ENCODE data around the gene ING5. TPM values are rescaled to one million over a fixed set of nuclear protein-coding genes. Genes with fewer than 3 reads are reported as not detected.

Gene ING5
- total RNA-seq, 1 donor from 2014 or later = 25.6 TPM

DNA sequence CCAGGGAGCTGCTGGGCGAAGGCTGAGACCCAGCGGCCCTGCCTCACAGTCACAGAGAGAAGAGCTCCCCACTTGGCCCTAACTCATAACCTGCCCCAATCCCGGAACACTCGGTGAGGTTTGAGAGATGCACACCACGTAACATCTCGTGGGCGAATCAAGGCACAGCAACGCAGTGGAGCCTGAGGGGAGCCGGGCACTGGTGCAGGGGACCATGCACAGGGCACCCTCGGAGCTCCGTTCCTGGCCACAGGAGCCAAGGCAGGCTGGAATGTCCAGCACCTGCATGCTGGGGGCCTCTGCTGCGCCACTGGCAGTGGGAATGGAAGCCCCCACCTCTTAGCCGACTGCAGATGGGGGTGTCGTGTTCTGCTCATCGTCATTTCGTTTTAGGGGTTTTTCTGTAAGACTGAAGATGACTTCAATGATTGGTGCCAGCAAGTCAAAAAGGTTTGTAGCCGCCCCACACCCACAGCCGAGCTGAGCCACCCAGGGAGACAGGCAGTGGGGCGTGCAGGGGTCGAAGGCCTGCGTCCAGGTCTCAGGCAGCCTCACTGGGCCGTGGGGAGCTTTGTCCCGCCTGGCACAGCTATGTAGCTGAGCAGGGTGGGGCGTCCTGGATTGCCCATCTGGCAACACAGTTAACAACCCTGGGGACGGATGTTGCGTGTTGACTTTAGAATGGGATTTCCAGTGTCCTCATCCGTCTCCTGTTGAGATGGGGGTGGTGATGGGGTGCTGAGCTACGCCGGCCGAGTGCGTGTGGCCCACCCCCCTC, 31.3 kb upstream of the ING5 start:
- no peak for DNase-seq (ENCODE audit: low read depth)

DNA sequence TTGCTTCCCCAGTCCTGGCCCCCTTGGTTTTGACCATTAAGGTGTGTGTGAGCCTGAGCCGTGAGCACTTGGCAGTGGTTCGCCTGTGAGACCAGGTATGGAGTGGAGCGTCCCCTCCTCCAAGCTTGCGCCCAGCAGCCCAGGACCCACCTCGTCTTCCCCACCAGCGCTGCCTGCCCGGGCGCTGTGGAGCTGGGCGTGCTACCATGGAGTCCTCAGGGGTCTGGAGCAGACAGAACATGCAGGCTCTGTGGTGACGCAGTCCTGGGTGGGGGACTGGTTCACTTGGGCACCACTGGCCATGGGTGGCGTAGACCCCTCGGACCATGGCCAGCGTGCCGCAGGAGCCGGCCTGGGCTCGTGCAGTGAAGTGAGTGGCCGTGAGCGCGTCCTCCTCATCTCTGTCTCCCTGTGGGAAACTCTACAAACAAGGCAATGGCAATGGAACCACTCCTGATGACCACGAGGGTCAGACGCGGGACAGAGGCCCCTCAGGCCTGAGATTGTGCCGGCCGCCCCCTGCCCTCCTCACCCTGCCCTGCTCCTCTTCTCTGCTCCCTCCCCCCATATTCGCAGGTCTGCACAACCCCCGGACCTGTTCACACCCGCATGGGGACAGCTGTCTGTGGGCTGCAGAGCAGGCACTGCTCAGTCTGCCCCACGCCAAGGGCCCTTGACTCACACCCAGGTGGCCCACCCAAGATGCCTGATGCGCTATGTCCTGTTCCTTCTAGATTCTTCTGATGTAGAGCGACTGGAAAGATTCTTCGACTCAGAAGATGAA, 30.2 kb upstream of the ING5 start:
- Histone ChIP-seq H3K4me3 (ENCODE audit: low read depth, low read length) (no peak overlapping the region), H3K36me3 (ENCODE audit: control insufficient read depth, insufficient read depth, low read length) (peaks cover 2% of the 10 kb centered on the region), H3K27me3 (ENCODE audit: control insufficient read depth, insufficient read depth, low read length) (no peaks in the 10 kb centered on the region)
- TF ChIP-seq, protein P1, sequence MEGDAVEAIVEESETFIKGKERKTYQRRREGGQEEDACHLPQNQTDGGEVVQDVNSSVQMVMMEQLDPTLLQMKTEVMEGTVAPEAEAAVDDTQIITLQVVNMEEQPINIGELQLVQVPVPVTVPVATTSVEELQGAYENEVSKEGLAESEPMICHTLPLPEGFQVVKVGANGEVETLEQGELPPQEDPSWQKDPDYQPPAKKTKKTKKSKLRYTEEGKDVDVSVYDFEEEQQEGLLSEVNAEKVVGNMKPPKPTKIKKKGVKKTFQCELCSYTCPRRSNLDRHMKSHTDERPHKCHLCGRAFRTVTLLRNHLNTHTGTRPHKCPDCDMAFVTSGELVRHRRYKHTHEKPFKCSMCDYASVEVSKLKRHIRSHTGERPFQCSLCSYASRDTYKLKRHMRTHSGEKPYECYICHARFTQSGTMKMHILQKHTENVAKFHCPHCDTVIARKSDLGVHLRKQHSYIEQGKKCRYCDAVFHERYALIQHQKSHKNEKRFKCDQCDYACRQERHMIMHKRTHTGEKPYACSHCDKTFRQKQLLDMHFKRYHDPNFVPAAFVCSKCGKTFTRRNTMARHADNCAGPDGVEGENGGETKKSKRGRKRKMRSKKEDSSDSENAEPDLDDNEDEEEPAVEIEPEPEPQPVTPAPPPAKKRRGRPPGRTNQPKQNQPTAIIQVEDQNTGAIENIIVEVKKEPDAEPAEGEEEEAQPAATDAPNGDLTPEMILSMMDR (IDR thresholded peaks at IDR 0.05; ENCODE audit: insufficient read depth, low read length, poor library complexity, severe bottlenecking) = no peak
- no peak for DNase-seq (ENCODE audit: low read depth)

More for the DNA sequence above, 31.3 kb upstream of the ING5 start:
- Histone ChIP-seq H3K4me3 (ENCODE audit: low read depth, low read length) (no peak overlapping the region), H3K27me3 (ENCODE audit: control insufficient read depth, insufficient read depth, low read length) (no peaks in the 10 kb centered on the region), H3K36me3 (ENCODE audit: control insufficient read depth, insufficient read depth, low read length) (peaks cover 2% of the 10 kb centered on the region)
- TF ChIP-seq, protein P1 (IDR thresholded peaks at IDR 0.05; ENCODE audit: insufficient read depth, low read length, poor library complexity, severe bottlenecking) = no peak

GRCh38 chr2:241672243-241673188, 29.3 kb upstream of the ING5 start:
- Histone ChIP-seq H3K36me3 (ENCODE audit: control insufficient read depth, insufficient read depth, low read length) (peaks cover 4% of the 10 kb centered on the region), H3K27me3 (ENCODE audit: control insufficient read depth, insufficient read depth, low read length) (no peaks in the 10 kb centered on the region), H3K4me3 (ENCODE audit: low read depth, low read length) (no peak overlapping the region)
- TF ChIP-seq, protein P1 (IDR thresholded peaks at IDR 0.05; ENCODE audit: insufficient read depth, low read length, poor library complexity, severe bottlenecking) = no peak
- no peak for DNase-seq (ENCODE audit: low read depth)

DNA sequence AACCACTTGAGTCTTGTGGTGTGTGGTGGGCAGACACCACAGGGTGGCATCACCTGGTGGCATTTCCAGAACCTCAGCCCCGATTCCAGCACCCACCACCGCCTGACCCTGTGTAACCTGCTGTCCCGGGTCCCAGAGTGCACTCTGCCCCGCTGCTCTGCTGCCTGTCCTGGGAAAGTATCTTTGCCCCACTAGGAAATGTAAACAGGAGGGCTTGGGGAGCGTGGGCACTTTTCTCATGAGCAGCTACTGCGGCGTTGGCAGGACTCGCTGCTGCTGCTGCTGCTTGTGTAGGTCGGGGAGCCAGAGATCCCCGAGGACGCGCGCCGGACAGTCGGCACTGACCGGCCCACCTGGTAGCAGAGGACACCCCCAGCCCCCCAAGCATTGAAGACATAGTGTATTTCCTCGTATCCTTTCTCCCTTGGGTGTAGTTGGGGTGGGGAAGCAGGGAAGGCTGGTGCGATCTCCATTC, 28.6 kb upstream of the ING5 start:
- no peaks in the 10 kb centered on the region for H3K27me3 ChIP-seq (ENCODE audit: control insufficient read depth, insufficient read depth, low read length)
- TF ChIP-seq, protein P1 (IDR thresholded peaks at IDR 0.05; ENCODE audit: insufficient read depth, low read length, poor library complexity, severe bottlenecking) = no peak
- no peak overlapping the region for H3K4me3 ChIP-seq (ENCODE audit: low read depth, low read length)
- H3K36me3 ChIP-seq (ENCODE audit: control insufficient read depth, insufficient read depth, low read length) = peaks cover 4% of the 10 kb centered on the region
- no peak for DNase-seq (ENCODE audit: low read depth)

- Histone ChIP-seq H3K27me3 (ENCODE audit: control insufficient read depth, insufficient read depth, low read length) (no peaks in the 10 kb centered on the region), H3K4me3 (ENCODE audit: low read depth, low read length) (no peak overlapping the region), H3K36me3 (ENCODE audit: control insufficient read depth, insufficient read depth, low read length) (peaks cover 7% of the 10 kb centered on the region)
- TF ChIP-seq, protein P1 (IDR thresholded peaks at IDR 0.05; ENCODE audit: insufficient read depth, low read length, poor library complexity, severe bottlenecking) = no peak
- DNase-seq (ENCODE audit: low read depth) = no peak
Measured at GRCh38 chr2:241673797-241674725, 27.8 kb upstream of the ING5 start.
